GM18498 (cell line): Measurements from ENCODE around the gene S100B.

ENCODE experiments used
- ATAC-seq: cut with Tn5 transposase; IDR thresholded peaks from one replicate; pipeline ENCODE4 v1.9.1; 2021; ENCODE audit warnings: mild to moderate bottlenecking, moderate library complexity; ENCODE audit not compliant: unreplicated experiment

Gene S100B

DNA sequence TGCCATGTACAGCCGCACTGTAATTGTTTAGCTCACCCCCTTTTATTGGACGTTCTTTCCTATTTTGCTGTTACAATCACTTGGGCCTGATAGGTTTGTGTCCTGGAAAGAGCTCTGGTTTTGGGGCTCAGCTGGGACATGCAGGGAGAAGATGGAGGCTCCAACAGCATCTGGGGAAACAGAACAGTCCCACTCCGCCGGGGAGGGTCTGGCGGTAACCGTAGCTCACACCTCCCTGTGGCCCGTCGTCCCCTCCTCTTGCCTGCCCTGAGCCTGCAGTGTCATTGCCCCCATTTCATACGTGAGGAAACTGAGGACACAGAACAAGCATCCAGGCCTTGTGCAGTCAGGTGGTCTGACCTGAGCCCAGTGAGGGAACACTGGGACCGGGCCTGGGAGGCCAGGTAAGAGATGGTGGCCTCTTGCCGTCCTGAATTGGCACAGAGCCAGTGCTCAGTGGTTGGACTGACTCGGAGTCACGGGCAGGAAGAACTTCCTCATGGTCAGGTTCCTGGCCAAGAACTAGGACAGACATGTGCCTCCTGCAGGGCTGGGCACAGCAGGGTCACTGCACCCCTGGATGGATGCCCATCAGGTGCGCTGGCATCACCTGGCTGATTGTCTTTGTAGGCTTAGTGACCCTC is 41.8 kb downstream of the S100B start:
- no peak for ATAC-seq

DNA sequence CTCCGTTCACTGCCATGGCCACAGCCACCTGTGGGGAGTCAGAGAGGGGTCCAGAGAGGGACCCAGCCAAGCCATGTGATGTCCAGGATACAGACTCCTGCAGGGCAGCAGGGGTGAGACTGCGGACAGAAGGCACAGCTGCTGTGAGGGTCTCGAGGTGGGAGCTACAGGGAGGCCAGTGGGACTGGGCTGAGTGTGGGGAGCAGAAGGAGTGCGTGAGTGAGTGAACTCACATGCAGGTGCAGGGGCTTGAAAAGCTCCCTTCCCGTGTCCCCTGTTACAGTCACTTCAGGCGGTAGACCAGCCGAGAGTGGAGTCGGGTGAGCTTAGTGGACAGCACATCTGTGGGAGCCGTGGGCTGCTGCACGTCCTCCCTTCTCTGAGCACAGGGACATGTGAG is 42.4 kb downstream of the S100B start:
- ATAC-seq: no peak

DNA sequence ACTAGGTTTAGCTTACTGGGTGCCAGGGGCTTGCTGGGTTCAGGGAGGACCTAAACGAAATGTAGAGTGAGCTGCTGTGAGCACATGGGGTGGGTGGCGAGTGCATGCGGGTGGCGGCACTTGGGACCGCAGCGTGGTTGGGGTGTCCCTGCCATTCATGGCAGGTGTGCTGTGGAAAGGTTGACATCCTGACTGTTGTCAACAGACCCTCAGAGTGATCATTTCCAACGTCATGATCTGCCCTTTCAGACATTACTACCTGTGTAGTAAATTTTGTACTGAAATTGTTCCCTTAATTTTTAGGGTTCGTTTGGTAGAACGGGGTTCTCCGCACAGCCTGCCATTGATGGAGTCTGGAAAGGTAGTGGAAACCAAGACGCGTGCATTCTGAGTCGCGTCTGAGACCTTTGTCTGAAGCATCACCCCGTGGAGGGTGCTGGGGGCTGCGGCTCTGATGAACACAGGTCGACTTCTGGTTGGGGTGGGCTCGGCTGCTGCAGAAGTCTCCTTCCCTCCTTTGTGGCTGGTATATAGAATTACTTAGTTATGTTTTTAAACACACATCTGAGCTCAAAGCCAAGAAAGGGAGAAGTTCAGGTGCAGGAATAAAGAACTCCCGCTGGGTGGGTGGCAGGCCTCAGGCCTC is 43.3 kb downstream of the S100B start:
- no peak for ATAC-seq

DNA sequence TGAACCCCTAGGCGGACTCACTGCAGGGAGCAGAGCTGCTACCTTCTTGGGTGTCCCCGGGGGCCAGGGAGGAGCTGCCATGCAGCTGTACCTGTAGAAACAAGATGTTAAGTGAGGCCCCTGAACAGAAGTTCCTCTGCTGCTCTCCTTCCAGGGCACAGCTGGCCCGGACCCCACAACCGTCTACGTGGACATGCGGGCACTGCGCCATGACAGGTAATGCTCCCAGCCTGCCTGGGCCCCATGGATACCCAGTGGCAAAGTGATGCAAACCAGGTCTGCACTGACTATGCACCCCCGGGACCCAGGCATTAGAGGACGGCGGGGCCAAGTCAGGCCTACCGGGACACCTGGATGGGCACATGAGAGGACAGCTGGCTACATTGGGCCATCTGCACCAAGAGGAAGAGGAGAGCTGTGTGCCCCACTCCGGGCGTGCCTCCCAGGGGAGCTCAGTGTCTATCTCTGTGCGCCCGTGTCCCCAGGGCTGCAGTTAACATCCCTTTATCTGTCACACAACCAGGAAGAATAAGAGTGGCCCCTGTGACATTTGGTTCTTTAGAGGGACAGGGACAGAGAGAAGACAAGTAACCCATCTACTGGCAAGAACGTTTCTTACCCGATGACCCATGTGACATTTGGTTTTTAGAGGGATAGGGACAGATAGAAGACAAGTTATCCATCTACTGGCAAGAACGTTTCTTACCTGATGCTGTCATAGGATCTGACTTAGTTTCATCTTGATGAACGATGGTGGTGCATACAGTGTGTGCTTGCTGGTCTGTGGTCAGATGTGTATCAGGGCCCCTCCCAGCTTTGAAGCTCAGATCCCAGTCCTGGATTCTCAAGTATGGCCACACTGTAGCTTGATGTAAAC is 44.1 kb downstream of the S100B start:
- no peak for ATAC-seq

DNA sequence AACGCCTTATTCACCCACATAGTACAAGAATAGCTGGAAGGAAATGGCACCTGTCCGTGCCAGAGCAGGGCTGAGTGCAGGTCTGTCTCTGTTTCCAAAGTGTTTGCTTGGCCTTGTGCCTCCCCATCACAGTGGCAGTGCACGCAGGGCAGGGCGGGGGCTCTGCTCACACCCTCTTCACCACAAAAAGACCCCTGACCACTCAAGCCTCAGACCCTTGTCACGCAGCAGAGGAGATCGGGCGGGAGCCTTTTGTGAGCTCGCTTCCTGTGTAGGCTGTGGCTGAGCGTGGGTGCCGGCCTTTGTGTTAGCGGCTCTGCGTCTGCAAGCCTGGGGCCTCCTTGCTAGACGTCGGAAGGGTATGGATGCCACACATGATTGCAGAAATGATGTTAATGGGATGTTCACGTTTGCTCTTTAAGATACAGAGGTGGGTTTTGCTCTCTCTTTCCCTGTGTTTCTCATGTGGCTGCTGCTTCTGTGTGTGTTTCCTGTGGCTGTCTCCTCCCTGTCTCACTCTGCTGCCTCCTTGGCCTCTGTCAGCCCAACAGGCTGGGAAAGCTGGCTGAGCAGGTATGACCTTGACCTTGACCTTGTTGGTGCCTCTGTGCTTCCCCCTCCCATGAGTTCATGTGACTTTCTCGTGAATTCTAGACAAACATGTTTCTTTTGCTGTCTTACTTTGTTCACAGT is 45.4 kb downstream of the S100B start:
- ATAC-seq: no peak

DNA sequence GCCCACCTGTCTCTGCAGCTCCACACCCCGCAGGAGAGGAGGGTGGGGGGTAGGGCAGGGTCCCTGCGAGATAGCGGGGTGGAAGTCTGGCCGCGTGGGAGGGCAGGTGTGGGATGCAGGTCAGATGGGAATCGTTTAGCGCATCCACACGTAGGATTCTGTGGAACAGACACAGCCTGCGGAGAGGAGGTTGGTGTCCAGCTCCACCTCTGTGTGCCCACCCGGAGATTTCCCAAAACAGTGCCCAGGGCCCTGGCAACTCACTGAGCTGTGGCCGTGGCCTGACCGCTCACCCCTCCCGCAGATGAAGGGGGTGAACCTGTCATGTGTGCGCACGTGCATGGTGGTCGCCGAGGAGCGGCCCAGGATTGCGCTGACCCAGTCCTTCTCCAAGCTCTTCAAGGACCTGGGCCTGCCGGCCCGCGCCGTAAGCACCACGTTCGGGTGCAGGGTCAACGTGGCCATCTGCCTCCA is 46.9 kb downstream of the S100B start:
- ATAC-seq: no peak

DNA sequence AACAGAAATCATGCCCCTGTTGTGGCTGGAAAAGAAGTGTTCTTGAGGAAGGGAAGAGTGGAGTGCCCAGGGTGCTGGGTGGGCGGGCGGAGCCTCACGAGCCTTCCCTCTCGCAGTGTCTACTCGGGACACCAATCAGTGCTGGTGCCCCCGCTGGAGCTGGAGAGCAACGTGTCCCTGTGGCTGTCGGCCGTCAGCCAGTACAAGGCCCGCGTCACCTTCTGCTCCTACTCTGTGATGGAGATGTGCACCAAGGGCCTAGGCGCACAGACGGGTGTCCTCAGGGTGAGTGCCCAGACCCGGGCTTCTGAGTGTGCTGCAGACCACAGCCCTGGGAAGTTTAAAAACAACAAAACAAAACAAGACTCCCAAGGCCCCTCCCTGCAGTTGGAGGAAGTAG is 47.4 kb downstream of the S100B start:
- ATAC-seq: no peak

DNA sequence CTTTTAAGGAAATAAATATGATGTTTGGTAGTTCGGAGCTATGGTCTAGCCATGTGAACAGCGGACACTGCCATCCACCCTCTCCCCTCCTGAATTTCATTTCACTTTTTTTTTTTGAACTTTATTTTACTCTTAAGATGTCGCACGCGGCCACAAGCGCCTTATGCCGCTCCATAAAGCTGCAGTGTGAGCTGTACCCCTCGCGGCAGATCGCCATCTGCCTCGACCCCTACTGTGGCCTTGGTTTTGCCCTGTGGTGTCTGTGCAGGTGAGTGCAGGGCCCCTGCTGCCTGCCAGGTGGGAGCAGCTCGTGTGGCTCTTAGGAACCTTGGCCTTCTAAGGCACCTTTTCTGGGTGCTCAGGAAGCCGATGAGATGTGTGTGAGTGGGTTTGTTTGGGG is 48.1 kb downstream of the S100B start:
- ATAC-seq: no peak

DNA sequence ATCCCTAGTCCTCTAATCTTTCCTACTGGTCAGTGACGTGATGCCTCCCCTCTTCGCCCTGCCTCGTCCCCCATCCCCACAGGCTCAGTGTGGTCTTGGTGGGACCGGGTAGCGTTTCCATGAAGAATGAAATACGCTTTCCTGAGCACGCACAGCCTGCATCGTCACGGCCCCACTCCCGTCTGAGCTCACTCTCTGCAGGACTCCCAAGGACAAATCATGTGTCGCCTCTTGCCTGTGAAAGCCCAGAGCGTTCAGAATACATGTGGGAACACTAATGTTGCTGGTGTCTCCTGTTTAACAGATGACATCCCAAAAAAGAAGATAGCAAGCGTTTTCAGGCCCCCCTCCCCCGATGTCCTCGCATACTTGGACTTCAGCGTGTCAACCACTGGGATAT is 49.2 kb downstream of the S100B start:
- no peak for ATAC-seq

DNA sequence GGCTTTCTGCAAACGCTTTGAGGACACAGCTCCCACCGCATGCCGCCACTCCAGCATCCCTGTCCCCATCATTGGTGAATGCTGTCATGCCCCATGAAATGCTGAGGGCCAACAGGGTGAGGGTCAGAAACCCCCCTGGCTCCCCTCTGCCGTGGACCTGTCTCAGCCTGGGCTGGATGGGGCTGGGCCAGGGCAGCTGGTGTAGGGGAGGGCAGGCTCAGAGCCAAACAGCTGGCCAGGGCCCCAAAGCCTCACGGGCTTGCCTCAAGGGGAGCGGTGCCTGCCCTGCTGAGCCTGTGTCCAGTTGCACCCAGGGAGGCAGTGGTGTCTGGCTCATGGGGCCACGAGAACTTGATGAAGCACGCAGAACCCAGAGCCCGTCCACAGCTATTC is 49.7 kb downstream of the S100B start:
- no peak for ATAC-seq

DNA sequence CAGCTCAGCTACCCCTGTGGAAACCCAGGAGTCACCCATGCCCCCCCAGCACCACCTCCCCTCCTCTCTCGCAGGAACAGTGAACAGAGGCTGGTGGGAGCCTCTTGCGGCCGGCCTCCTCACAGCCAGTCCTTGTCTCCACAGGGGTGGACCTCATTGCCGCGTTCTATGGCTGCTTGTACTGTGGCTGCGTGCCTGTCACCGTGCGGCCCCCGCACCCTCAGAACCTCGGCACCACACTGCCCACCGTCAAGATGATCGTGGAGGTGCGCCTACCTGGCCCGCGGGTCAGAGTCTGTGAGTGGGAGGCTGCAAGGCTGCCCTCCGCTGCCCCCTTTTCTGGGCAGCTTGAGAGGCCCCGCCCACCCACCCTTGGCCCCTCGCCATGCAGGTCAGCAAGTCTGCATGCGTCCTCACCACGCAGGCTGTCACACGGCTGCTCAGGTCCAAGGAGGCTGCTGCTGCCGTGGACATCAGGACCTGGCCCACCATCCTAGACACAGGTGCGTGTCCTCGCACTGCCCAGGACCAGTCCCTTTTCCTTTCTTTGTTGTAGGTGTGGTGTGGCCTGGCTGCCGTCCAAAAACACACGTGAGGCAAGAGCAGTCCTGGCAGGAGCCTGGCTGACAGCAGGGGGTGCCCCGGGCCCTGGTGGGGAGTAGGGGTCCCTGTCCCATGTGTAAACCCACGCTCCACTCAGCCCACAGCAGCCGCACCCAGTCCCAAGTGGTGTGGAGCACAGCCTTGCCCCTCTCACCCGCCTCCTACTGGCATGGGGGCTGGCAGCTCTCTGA is 50.3 kb downstream of the S100B start:
- no peak for ATAC-seq

DNA sequence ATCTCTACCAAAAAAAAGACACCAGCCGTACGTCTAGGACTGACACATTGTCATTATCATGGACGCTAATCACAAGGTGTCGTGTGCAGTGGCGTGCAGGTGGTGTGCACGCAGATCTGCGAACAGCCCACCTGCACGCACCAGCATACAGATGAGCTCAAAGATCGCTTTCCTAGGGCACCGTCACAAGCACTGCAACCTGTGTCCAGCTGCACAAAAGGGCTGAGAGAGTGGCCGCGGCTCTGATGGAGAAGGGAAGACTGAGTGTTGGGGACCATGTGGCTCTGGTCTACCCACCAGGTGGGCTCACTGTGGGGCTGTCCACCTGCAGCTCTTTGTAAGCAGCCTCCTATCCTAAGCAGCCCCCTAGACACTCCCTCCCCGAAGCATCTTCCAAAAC is 50.9 kb downstream of the S100B start:
- ATAC-seq: no peak

DNA sequence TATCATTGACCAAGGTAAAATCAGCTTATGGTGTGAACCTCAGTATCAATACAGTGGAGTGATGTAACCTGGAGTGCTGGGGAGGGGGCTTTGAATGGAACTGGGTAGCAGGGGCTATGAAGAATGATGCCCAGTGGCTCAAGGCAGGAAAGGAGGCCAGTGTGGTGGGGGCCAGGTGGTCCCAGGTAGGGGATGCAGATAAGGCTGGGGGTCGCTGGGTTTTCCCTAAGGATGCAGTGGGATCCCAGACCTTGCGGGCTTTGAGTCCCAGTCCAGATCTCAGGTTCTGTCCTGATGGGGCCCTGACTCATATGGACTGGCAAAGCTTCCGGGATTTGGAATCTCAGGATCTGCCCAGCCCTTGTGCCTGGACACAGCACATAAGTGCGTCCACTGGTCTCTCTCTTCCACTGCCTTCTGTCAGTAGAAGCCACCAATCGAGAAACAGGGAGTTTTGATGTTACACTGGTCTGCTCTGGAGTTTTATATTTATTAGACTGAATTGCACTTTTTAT is 52.0 kb downstream of the S100B start:
- ATAC-seq: no peak

DNA sequence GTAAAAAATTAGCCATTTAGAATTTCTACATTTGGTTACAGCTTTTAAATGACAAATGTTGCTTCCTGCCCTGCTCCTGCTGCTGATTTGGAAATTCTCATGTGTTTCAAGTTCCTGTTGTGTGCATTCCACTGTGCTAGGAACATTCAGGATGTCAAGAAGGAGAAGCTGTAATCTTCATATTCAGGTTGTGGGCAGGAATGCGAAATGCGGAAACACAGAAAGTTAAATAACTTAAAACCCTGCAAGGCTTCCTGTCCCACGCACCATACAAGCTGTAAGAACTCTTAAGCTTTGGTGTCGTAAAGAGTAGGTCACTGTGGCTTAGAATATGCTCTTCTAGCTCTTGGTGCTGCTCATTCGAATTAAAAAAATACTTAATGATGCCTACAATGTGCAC is 52.6 kb downstream of the S100B start:
- ATAC-seq: no peak

DNA sequence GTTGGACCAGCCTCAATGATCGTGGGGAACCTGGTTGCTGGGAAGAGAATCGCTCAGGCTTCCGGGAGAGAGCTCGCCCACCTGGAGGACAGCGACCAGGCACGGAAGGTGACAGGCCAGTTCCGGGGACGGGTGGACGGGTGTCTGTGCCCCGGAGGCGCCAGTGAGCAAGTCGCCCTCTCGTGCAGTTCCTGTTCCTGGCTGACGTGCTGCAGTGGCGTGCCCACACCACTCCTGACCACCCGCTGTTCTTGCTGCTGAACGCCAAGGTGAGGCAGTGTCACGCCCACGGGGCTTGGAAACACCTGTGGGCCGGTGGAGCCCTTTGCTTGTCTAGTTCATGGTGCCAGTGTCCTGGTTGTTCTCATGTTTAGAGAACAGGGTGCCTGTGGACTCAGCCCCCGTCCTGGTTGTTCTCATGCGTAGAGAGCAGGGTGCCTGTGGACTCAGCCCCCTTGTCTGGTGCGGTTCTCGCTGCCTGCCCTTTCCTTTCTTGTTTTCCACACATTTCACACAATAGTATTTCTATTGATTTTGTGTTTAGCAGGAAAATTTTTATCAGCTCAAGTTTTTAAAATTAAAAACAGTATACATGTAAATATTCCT is 53.1 kb downstream of the S100B start:
- no peak for ATAC-seq

DNA sequence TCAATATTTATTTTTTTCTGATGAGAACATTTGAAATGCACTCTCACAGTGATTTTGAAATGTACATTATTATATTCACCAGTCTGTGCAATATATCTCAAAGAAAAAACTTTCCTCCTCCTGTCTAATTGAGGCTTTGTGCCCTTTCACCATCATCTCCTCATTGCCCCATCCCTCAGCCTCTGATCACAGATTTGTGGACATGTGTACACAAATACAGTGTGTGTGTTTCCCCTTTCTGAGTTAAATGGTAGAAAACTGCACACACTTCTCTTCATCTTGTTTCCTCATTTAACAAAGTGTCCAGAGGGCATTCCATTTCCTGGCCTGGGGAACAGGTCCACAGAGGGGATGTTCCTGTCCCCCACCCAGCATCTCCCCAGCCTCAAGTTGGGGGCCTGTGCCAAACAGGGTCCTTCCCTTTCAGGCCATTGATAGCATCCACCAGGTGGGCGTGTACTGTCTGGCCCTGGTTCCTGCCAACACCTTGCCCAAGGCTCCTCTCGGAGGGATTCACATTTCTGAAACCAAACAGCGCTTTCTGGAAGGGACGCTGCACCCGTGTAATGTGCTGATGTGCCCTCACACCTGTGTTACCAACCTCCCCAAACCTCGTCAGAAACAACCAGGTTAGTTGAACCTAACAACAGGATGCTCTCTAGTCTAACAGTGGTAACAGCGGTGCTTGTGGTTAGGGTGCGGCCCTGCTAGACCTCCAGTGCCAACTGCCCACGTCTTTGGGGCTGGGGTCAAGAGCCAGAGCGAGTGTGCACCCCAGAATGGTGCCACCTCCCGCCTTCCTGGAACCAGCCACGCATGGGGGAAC is 54.6 kb downstream of the S100B start:
- no peak for ATAC-seq

DNA sequence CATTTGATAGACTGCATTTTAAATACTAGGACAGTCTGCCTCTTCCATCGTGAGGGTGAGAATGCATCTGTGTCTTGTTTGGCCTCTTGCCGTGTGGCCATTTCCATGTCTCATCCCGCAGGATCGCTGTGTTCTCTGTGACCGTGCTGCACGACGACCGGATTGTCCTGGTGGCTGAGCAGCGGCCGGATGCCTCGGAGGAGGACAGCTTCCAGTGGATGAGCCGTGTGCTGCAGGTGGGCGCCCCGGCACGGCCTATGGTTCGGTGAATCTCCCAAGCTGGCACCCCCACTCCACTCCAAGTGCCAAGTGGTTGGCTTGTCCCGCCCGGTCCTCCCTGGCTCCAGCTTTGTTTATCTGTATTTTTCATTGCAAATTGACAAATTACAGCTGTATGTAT is 55.2 kb downstream of the S100B start:
- no peak for ATAC-seq
